GM21786 (cell line): ENCODE data around the gene CDCA7.
"Not testable (repeated sequence)": the region's sequence is repeated elsewhere in the genome, so short reads cannot be mapped to it uniquely, and the experiment has no call there.

Experiments used
- ATAC-seq: cut with Tn5 transposase; IDR thresholded peaks from one replicate; pipeline ENCODE4 v1.9.1; 2021; ENCODE audit not compliant: unreplicated experiment

CDCA7 gene

DNA sequence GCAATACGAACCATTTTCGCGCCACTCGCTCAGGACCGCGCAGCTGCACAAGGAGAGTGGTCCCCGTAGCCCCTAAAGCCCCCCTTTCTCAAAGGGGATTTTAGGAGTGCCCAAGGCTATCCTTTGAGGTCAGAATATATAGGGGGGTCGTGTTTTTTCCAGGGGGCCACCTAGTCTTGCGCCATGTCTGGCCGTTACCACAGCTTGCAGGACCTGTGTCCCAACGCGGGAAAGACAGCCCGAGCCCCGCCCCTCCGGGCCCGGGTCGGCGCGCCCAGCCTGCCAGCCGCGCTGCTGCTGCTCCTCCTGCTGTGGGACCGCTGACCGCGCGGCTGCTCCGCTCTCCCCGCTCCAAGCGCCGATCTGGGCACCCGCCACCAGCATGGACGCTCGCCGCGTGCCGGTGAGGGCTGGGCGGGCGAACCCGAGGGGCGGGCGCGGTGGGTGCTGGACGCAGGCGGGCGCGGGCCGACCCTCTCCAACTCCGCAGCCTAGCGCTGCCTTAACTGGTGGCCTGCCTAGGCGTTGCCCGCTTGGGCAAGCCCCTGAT lies at the start of gene CDCA7:
CDCA7 (plus strand) TSS at position 291 of the 550 bp plus-strand sequence; CDS start at position 383, 92 bp downstream.
- peak; percentile 37 for ATAC-seq

DNA sequence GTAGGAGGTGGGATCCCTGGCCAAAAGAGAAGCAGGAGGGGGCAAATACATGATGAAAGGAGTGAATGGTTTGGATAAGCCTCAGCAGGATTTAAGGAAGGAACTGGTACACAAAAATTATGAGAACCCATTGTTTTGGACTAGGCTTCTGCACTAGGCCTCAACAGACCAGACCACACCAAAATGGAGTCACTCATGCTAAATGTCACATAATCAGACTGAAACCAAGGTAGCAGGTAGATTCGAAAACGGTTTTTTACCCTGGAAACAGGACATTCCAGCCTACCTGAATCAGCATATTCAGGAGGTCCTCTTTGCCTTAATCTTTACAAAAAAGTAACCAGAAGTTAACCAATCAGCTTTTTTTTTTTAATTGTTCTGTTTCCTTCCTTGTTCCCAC lies 49.4 kb upstream of the CDCA7 start:
- no peak for ATAC-seq

DNA sequence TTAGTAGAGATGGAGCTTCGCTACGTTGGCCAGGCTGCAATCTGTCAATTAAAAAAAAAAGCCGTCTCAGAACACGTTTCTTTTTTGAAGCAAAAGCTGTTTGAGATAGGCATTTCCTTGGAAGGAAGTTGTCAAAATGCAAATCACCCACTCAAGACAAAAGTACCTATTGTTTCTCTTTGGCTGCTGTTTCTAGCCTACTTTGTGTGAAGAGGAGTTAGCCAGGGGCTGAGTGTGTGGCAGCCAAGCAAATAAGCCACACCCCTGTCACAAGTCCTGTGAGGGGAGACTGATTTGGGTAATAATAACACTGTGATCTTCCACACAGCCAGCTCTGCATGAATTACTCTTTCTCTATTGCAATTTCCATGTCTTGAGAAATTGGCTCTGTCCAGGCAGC lies 47.4 kb upstream of the CDCA7 start:
- peak; percentile 86 for ATAC-seq

DNA sequence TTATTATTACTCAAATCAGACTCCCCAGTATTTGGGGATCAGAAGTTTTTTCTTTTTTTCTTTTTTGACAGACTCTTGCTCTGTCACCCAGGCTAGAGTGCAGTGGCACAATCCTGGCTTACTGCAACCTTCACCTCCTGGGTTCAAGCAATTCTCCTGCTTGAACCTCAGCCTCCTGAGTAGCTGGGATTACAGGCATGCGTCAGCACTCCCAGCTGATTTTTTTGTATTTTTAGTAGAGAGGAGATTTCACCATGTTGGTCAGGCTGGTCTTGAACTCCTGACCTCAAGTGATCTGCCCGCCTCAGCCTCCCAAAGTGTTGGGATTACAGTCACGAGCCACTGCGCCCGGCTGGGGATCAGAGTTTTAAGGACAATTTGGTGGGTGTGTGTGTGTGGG lies 45.3 kb upstream of the CDCA7 start:
- not testable (repeated sequence) for ATAC-seq

DNA sequence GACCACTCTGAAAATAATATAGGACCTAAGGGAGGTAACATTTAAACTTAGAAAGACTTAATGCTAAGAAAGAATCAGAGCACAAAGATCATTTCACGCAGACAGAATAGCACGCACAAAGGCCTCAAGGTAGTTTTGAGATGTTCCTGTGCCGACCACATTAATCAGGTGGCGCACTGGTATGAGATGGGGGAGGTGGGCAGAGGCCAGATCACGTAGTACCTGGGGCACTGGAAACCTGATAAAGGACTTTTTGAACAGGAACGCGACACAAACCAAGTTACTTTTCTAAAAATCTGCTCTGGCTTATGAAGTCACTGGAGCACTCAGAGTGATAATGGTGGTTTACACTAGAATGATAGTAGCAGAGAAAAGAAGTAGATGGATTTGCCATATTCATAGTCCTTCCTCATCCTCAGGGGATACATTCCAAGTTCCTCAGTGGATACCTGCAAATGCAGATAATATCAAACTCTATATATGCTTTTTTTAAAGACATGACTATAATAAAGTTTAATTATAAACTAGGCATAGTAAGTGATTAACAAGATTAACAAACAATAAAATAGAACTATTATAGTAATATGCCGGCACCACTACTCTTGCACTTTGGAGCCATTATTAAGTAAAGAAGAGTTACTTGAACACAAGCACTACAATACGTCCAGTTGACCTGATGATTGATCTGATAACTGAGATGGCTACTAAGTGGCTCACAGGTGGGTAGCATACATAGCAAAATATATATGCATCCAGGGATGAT lies 42.6 kb upstream of the CDCA7 start:
- ATAC-seq = no peak

GRCh38 chr2:173323371-173323770 lies 31.3 kb upstream of the CDCA7 start:
- no peak for ATAC-seq

- no peak for ATAC-seq
Observed at GRCh38 chr2:173326806-173327205, 27.9 kb upstream of the CDCA7 start.

- ATAC-seq = no peak
Observed at GRCh38 chr2:173327421-173327820, 27.3 kb upstream of the CDCA7 start.

DNA sequence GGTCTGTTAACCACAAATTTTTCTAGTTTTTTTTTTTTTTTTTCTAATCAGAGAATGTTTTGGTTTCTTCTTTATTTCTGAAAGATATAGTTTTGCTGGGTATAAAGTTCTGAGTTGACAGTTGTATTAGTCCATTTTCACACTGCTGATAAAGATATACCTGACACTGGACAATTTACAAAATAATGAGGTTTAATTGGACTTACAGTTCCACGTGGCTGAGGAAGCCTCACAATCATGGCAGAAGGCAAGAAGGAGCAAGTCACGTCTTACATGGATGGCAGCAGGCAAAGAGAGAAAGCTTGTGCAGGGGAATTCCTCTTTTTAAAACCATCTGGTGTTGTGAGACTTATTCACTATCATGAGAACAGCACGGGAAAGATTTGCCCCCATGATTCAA lies 21.7 kb upstream of the CDCA7 start:
- not testable (repeated sequence) for ATAC-seq

GRCh38 chr2:173339807-173340206 lies 14.9 kb upstream of the CDCA7 start:
- ATAC-seq = no peak

GRCh38 chr2:173343921-173344320 lies 10.8 kb upstream of the CDCA7 start:
- no peak for ATAC-seq

GRCh38 chr2:173346035-173346434 lies 8.6 kb upstream of the CDCA7 start:
- no peak for ATAC-seq

DNA sequence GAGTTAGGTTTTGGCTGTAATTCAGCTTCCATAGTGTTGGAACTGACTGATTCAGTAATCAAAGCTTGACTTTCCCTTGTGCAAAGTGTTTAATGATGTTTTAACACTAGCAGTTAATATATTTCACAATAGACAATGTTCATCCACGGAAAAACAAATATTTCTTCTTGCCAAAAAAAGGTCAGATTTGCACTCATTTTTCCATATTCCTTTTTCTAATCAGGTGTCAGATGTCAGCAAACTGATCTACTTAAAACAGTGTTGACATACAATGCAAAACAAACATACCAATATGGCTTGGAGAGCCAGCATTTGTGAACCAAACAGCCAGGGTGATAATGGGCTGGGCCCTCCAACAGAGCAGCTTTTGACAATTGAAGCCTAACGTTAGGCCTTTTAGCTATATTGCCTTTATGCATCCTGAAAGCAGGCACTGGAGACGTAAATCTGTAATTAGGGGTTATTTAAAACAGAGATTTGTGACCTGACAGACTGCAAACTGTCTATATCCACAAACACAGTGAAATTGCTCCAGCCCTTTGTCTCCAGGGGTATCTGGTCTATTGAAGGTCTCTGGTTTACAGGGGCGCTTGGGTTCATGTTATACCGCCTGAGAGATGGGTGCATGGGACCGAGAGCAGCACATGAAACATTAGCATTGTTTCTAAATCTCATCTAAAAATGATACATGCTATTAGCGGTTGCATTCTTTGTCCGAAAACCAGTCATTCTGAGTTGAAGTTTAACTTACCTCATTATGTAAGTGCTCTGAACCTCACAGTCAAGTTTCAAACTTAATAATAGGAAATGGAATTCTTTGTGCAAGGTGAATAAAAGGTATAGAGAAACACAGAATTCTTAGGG lies 7.1 kb upstream of the CDCA7 start:
- peak; percentile 57 for ATAC-seq

- ATAC-seq = no peak
Observed at GRCh38 chr2:173349287-173349686, 5.4 kb upstream of the CDCA7 start.

DNA sequence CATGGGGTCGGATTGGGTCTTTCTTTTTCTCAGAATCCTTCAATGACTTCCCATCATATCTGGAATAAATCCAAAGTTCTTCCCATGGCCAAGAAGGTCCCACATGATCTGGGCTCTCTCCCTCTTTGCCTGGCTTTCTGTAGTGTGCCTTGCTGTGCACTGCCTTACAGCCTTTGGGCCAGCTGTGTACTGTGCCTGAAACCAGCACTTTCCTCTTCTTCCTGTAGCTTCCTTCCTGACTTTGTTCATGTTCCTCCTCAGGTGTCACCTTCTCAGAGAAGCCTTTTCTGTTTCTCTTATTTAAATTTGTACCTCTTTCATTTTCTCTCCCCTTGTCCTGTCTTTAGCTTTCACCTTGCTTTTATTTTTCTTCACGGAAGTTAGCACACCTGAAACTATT lies 4.3 kb upstream of the CDCA7 start:
- ATAC-seq = no peak

GRCh38 chr2:173351879-173352278 lies 2.8 kb upstream of the CDCA7 start:
- no peak for ATAC-seq

- ATAC-seq = no peak
Observed at GRCh38 chr2:173353556-173353955, 1.1 kb upstream of the CDCA7 start.

GRCh38 chr2:173354073-173354581 lies 545 bp upstream of the CDCA7 start:
- peak; percentile 50 for ATAC-seq

DNA sequence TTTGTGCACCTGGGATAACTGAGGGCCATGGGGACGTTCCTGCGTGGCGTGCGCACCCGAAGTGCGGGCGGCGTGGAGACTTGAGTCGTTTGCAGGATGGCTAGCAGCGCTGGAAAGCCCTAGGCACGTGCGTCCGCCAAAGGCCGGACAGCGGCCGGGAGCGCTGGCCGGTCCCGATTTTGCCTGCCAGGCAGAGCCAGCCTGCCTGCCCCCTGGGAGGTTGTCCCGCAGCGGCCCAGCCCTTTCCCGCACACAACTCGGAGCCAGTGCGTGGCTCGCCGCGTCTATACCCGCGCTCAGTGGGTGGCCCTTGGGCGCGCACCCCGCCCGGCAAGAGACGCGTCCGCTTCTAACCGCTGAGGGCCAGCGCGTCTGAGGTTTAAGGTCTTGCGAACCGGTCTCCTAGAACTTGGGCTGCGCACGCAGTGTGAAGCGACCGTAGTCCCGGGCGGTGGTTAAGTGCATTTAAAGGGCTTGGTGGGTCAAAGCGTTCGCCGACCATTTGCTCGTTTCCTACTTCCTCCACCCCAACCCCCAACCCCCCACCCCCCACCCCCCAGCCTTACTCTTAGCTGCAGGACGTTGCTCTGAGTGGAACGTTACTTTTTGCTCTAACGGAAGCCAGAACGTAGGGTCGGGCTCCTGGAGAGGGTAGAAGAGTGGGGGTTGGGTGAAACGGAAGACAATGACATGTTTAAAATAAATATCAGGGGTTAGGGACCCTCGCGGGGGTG lies 627 bp downstream of the CDCA7 start:
- ATAC-seq = peak; percentile 21

DNA sequence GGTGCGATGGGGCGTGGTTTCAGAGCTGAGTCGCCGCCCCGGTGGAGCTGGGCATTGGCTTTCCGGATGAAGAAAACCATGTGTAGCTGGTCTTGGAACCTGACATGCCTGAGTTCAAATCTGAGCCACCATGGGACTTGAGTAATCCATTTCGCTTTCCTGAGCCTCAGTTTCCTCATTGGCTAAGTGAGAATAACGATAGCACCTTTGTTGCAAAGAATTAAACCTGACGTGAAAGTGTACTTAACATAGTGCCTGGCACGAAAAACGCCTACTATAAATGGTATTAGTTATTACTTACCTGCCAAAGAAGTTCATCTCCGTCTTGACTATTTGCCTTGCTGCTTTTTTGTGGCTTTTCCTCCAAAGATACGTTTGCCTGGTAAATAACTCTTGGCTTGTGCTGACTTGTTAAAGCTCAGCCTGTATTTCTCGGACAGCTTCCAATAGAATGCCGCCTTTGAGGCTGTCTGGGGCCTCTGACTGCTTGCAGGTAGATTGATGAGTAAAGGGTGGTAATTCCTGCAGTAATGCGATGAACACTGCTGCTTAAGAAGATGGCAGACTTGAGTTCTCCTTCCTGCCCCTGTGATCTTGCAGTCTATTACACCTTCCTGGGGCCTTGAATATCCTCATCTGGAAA lies 1.3 kb downstream of the CDCA7 start:
- ATAC-seq = no peak
